IPS-NIHi7 (cell line): Measurements from ENCODE around the gene S100A1.
"Not testable (repeated sequence)": the region's sequence is repeated elsewhere in the genome, so short reads cannot be mapped to it uniquely, and the experiment has no call there.

Experiments
- DNase-seq: peaks from one replicate; pipeline ENCODE4 v3.0.0; 2012; ENCODE audit warnings: mixed read lengths; ENCODE audit errors: extremely low spot score

Gene S100A1

DNA sequence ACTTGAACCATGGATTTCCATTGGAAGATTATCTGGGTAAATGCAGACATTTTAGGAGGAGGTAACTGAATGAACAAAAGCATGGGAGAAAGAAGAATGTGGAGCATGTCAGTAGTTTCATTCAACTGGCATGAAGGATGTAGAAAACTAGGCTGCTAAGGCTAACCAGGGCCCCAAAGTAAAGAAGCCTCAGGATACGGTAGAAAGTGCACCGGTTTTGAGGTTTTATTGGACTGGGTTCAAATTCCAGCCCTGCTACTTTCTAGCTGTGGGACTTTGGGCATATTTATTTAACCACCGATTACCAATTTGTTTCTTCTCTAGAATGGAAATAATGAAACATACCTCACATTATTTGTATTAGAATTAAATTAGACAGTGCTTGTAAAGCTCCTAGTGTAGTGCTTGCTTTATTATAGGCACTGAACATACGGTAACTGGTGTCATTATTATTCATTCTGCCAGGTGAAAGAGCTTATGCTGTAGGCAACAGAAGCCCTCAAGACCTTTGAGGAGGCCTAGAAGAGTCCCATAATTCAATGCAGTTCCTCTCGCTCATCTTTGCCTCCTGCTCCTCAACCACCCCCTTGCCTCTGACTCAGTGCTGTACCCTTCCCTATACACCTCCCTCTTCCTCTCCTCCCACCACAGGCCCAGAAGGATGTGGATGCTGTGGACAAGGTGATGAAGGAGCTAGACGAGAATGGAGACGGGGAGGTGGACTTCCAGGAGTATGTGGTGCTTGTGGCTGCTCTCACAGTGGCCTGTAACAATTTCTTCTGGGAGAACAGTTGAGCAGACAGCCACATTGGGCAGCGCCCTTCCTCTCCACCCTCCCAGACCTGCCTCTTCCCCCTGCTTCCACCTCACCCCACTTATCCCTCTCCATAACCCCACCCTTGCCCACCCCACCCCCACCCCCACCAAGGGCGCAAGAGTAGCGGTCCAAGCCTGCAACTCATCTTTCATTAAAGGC is 3.1 kb downstream of the S100A1 start:
- DNase-seq = no peak

DNA sequence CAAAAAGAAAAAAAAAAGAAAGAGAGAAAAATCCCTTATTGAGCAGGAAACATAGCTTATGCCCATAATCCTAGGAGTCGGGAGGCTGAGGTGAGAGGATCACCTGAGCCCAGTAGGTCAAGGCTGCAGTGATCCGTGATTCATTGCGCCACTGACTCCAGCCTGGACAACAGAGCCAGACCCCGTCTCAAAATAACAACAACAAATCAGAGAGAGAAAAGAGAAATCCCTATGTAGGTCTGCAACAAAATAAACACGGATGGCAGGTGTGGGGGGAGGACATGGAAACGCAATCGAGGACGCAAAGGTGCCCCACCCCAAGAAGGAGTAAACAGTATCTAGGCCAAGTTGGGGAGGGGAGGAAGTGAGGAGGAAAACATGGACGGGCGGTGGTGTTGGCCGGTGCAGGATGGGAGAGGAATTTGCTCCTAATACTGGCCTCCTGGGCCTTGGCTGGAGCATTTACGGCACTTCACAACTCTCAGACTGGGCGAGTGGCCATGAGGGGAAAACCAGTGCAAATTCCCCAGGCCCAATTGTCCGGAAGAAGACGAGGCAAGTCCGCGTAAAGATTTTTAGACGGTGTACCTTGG is 5.0 kb downstream of the S100A1 start:
- DNase-seq = no peak

DNA sequence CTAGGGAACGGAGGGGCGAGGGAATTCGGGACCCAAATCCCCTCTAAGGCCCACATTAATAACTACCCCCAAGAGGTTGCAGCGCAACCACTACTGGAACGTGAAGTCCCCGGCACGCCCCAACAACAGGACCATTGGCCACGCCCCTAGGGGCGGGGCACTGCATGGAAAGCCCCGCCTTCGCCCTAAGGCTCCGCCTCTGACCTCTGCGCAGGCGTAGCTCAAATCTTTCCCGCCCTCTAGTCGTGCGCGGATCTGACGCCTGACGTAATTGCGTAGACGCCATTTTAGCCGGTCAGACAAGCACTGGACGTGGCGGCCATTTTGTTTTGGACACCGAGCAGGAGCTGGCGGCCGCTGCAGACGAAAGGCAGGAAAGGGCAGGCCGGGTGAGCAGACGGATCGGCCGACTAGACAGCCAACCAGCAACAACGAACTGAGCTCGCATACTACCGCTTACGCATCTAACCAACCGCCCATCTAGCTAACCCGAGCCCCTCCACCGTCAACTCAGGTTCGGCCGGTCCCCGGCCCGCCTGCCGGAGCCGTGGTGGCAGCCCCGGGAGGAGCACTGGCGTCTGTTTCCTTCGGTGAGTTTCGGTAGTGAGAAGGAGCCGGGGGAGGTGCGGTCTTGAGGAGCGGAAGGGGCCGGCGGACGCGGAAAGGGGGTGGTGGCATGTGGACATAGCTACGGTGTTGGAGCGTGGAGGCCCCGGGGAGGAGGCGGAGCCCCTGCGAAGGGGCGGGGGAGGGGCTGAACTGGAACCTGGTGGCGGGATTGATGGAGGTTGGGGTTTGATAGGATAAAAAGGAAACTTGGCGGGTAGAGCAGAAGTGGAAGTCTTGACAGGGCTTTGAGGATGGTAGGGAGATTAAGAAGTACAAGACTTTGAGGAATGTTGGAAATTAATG is 5.8 kb downstream of the S100A1 start, which contains the start of gene CHTOP:
Gene CHTOP (plus strand): TSS at position 313 of the 912 bp plus-strand sequence. CDS start 2,523 bp downstream, outside the sequence.
- peak; percentile 95 for DNase-seq

DNA sequence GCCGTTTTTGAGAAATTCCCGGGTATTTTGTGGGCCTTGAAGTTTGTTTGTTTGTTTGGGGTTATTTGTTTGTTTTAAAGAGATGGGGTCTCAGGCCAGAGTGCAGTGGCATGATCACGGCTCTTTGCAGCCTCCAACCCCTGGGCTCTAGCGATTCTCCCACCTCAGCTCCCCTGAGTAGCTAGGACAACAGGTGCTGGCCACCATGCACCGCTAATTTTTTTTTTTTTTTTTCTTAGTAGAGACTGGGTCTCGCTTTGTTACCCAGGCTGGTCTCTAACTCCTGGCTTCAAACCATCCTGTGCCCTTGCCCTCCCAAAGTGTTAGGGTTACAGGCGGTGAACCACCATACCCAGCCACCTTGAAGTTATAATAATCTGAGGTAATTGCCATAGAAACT is 7.6 kb downstream of the S100A1 start:
- no peak for DNase-seq

DNA sequence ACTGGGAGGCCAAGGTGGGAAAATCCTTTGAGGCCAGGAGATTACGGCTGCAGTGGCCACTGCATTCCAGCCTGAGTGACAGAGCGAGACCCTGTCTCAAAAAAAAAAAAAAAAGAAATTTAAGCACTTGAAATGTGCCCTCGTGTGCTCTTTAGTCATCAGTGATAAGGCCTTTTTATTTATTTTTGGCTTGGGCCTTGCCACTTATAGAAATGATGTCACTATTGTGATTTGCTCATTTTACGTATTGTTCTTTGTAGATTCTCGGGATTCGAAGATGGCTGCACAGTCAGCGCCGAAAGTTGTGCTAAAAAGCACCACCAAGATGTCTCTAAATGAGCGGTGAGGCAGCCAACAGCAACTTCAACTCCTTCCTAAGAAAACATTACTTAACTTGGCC is 8.1 kb downstream of the S100A1 start:
- no peak for DNase-seq

DNA sequence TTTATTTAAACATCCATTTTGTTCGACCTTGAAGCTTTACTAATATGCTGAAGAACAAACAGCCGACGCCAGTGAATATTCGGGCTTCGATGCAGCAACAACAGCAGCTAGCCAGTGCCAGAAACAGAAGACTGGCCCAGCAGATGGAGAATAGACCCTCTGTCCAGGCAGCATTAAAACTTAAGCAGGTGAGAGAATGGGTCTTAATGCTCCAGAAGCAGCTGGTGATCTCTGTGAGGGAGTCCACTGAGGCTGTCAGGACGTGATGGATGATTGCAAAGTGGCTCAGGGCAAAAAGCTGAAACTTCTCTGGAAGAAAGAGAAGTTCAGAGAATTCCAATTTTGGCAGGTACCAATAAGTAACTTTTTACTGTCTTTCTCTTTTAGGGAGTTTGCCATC is 10.0 kb downstream of the S100A1 start:
- no peak for DNase-seq

DNA sequence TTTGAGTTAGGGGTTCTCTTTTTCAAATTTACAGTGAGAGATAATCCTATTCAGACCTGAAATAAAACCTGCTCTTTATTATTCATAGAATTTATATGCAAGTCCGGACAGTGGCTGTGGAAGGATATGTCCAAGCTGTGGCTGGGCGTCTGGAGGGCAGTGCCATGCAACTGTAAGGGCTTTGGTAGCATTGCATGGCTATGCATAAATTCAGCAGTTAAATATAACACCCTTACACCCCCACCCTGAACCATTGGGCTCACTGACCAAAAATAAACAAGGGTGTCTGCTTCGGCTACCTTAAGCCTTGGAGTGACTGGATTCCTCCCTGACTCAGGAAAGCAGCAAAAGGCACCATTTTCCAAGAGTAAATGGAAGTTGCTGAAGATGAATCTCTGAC is 11.0 kb downstream of the S100A1 start:
- DNase-seq = no peak

DNA sequence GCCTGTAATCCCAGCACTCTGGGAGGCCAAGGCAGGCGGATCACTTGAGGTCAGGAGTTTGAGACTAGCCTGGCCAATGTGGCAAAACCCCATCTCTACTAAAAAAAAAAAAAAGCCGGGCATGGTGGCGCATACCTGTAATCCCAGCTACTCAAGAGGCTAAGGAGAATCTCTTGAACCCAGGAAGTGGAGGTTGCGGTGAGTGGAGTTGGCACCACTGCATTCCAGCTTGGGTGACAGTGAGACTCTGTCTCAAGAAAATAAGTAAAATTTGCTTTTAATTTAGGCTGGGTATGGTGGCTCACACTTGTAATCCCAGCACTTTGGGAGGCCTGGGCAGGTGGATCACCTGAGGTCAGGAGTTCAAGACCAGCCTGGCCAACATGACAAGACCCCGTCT is 12.0 kb downstream of the S100A1 start:
- not testable (repeated sequence) for DNase-seq

DNA sequence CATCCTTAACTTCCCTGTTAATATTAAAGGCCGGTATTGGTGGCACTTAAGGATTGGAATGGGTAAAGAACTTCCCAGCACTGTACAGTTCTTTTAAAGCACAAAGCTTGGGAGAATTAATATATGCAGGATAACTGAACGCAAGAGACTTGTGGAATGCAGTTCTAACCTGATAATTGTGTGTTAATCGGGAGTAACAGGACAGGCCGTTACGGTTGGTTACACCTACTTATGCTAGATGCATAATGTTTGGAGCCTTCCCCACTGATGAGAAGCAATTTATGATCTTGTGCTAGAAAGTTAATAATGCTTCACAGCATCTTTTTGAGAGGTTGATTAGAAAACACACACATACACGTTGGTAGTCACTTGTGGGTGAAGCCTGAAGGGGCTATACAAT is 12.6 kb downstream of the S100A1 start:
- no peak for DNase-seq

DNA sequence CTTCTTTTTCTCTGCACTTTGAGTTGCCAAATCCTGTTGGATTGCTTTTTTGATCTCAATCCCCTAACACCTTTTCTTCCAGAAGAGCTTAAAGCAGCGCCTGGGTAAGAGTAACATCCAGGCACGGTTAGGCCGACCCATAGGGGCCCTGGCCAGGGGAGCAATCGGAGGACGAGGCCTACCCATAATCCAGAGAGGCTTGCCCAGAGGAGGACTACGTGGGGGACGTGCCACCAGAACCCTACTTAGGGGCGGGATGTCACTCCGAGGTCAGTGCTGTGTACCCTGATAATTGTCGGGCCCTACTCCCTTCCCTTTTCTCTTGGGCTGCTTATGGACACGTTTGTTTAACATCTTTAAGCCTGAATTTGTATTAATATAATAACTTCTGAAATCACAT is 13.9 kb downstream of the S100A1 start:
- no peak for DNase-seq

DNA sequence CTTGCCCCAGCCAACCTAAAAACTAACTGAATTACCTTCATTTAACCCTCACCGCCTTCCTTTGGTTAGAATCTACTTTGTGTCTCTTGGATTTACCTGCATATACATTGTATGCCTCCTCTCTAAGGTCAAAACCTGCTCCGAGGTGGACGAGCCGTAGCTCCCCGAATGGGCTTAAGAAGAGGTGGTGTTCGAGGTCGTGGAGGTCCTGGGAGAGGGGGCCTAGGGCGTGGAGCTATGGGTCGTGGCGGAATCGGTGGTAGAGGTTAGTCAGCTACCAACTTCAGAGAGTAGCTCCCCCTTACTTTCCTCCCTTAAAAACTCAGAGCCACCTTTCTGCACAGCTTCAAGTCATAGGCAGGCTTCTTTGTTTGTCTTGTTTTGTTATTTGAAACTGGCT is 14.9 kb downstream of the S100A1 start:
- no peak for DNase-seq

DNA sequence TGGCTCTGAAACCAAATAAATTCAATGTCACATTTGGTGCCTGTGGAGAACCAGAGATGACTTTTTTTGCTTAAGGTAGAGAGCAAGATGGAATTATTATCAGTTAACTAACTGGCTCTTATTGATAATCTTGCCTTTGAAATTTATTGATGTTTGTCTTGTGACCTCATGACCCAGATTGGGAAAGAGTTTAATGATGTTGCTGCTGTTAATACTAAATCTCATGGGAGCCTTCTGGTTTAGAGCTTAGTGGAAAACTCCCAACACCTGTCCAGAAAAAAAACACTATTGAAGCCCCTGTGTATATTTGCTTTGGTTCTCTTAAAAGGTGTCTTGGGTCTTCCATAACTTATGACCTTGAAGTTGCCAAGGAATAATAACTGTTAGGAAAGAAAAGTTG is 15.6 kb downstream of the S100A1 start:
- DNase-seq = no peak

DNA sequence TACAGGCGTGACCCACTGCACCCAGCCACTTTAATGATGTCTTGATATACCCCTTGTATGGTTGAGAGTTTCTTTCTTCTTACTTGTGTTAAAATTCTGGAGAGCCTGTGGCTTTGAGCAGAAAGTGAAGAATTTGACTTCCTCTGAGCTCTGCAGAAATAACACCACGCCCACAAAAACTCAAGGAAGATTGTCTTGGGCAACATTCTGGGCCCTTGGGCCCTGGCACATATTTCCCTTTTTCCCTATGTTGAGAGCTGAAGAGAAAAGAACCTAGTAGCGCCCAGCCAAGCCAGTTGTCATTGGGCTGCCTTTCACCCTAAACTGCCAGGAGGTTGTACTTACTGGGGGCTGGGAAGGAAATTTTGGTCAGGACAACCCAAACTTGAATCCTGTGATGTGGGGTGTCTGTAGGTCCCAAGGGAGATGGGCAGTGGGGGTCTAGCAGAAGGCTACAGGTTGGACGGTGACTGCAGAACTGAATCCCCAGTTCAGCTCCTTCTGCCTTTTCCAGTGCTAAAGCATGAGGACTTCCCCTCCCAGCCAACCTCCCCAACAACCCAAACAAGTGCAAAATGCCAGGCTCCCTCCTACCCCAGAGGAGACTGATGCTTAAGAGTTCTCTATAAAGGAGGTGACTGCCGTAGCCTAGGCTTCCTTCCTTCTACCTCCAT is 18.6 kb downstream of the S100A1 start:
- no peak for DNase-seq

DNA sequence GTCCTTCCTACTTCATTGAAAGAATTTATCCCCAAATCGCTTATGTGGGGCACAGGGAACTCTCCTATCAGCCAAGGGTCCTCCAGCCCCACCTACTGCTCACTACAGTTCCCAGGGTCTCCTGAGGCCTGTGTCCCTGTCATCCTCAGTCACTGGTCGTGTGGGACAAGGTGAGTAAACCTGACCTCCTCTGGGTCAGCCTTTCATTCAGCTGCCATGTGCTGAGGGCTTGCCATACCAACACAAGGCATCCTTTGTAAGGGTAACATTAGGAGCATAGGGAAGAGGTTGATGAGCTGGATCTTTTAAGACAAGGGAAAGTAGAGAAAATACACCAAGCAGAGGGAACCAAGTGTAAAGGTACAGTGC is 19.1 kb downstream of the S100A1 start:
- peak; percentile 31 for DNase-seq

DNA sequence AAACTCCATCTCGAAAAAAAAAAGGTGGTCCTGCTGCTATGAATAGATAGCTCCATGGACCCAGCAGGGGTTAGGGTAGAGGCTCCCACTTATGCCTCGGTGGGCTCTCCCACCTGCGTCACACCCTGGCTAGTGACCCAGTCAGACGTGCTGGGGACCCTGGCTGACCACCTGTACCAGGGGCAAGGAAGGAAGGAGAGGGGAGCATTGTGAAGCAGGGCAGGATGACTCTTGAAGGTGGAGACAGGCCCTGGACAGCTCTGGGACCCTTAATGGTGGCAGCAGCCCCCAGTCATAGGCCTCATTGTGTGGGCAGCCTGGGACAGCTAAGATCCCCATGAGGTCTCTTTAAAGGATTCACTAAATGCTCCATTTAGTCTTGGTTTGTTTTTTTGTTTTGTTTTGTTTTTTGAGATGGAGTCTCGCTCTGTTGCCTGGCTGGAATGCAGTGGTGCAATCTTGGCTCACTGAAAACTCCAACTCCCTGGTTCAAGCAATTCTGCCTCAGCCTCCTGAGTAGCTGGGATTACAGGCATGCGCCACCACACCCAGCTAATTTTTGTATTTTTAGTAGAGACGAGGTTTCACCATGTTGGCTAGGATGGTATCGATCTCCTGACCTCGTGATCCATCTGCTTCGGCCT is 19.9 kb downstream of the S100A1 start:
- no peak for DNase-seq

DNA sequence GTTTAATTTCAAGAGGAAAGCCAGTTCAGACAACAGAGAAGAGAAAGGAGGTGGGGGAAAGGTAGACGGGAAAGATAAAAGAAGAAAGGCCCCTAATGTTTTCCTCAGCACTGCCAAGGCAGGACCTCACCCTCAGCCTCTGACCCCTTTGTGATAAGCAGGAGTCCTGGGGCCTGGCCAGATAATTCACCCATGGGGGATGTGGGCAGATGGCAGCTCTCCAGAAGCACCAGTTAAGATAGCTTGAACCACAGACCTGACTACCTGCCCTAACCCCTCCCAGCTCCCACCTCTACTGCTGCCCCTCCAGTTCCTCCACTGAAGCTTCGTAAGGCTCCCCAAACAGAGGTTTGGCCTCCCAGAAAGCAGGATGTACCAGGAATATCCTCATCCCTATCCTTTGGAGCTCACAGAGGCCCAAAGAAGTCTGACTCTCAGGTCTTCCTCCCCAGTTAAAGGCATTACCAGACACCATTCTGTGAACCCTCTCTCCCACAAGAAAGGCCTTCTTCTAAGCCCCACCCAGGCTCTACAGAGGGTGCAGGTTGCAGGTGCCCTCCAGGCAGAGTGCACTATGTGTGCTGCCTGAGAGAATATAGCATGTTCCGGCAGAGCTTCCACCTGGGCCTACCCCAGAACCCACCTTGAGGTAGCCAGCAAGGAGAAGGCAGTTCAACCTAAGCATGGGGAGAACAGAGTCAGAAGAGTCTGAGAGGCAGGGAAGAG is 21.1 kb downstream of the S100A1 start:
- DNase-seq = no peak

DNA sequence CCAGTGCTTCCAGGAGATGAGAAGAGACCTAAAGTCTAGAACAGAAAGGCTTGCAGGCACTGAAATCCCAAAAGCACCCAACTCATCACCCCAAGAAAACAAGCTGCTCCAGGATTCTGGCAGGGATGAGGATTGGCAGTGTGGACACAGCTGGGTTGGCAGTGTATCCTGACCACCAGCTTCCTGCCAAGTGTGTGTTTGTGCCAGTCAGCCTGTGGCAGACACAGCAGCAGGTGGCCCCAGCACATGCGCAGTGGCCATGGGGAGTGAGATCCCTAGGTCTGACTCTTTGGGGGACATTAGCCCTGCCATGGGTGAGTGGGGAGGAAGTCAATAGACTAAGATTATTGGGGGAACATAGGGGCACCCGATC is 21.6 kb downstream of the S100A1 start:
- no peak for DNase-seq

DNA sequence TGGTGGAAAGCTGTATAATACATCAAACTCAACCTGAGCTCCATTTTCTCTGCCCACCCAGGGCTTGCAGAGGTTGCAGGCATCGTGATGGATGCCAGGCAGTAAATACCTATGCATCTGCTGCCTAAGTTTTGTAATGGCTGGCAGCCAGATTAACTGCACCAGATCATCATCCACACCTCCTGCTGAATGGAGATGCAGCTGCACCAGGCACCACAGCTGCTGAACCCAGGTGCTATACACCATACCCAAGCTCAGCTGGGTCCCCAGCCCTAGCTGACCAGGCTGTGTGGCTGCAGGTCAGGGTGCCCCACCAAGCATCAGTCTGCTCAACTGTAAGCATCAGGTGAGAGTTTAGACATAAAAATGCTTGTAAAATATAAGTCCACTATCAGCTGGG is 23.5 kb downstream of the S100A1 start:
- no peak for DNase-seq

DNA sequence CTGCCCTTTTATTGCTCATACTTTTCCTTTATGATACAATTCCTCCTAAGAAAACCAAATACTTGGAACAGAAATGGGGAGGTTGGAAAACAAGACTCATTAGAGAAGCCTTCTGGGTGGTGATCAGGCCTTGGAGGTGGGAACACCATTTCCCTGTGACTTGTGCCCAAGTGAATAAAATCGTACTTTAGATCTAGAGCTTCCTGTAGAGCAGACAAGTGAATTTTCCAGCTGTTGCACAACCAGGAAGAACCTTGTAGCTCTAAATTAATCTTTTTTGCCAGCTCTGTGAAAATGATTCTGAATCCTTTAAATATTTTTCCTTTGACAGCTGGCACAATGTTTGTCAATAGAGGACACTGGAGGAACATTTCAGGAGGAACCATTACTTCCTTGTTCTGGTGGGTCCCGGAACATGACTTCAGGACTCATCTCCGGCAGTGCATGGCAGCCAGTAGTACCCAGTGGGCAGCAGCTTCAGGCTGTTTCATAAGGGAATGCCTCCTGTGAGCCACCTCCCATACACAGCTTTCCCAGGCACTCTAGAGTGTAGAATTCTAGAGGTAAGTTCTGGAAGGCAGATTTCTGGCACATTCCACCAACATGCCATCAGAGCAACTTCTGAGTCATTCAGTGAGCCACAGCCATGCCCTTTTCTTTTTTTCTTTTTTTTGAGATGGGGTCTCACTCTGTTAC is 24.7 kb downstream of the S100A1 start:
- DNase-seq = no peak

DNA sequence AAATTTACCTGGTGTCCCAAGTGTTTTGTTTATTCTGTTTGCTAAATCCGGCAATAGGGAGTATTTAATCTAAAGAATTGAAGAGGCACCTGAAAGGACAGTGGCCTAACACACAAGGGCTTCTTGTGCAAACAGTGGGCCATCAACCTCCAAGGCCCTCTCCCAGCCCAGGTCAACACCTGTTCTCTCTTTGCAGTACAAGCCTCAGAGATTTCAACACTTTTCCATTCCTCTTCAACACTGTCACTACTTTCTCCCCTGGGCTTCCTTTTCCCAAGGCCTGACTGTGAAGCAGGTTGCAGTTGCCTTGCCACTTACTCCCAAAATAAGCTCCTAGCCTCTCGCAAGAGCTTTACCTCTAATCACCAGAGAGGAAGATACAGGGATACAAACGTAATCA is 27.1 kb downstream of the S100A1 start:
- DNase-seq = no peak
